GM23248 (cell line): Measurements from ENCODE around the gene MLYCD.

Source experiments
- EZH2 ChIP-seq: fragments of 200-600 bp; sonication (generic); IDR thresholded peaks from 2 replicates; pipeline ENCODE4 v1.6.1; 2018; ENCODE audit warnings: antibody characterized with exemption, mild to moderate bottlenecking; ENCODE audit not compliant: insufficient read depth, poor library complexity, severe bottlenecking
- EZH2phosphoT487 ChIP-seq: fragments of 200-600 bp; sonication (generic); IDR thresholded peaks from 2 replicates; pipeline ENCODE4 v1.6.1; 2018; ENCODE audit warnings: antibody characterized with exemption, moderate library complexity, mild to moderate bottlenecking, low read depth; ENCODE audit not compliant: insufficient read depth

DNA sequence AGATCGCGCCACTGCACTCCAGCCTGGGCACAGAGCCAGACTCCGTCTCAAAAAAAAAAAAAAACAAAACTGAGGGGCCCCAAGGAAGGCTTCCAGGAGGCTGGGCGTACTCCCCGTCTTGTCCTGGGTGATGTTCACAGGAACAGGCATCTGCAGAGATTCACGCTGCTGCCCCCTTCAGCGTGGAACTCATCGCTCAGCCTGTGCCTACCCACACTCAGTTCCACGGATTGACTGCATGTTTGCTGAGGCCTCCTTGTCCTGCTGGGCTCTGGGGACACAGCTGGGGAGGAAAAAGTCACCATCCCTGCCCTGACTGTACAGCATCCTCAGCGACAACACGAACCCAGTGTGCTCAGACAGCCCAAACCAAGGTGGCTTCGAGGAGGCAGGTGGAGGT is 41.2 kb downstream of the MLYCD start:
- TF ChIP-seq EZH2phosphoT487 (no peak), EZH2 (no peak)
